ENCODE measurements around the gene SULT6B1.
"Not testable (repeated sequence)": the region's sequence is repeated elsewhere in the genome, so short reads cannot be mapped to it uniquely, and the experiment has no call there.

SULT6B1 gene

DNA sequence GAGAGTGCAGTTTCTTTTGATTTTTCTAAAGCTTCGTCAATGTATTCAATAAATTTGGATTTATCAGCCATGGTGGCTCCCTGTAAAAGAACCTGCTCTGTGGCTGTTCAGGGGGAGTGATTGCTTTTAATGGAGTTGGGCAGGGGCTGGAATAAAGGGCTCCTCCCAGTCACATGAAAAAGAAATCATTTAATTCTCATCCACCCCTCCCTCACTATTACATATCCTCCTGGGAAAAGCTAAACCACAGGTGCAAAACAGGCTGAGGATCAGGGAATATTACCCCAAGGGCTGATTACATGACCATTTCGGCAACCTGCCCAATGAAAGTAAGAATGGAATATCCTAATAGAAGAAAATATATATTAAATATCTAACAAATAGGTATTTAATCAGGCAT, at the start of gene SULT6B1:
SULT6B1 (minus strand) TSS at position 101 of the 400 bp plus-strand sequence; CDS start at position 71, 30 bp downstream.
- DNase-seq: no peak

GRCh38 chr2:37232131-37232933, 43.9 kb upstream of the SULT6B1 start:
- no peak for DNase-seq

GRCh38 chr2:37231241-37232130, 43.0 kb upstream of the SULT6B1 start, which contains the start of the genes CEBPZ and NDUFAF7:
TSS of gene CEBPZ (minus strand) at chr2:37231596. CDS start at chr2:37231567, 29 bp downstream.
TSS of gene NDUFAF7 (plus strand) at chr2:37231658. CDS start at chr2:37231706, 48 bp downstream.
- DNase-seq: peak; percentile 78

DNA sequence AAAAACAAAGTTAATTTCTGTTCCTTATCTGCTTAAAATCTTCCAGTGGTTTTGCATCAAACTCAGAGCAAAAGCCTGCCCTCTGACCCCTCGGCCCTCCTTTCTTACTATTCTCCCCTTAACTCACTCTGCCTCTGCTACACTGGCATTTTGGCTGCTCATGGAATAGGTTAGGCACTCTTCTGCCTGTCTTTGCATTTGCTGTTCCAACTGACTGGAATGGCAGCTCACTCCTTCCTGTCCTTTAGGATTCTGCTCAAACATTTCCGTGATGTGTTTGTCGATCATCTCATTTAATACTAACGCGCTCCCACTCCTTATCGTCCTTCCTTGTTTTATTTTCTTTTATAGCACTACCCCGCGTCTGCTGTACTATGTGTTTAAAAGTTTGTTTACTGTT, 42.1 kb upstream of the SULT6B1 start:
- DNase-seq: no peak

GRCh38 chr2:37228788-37229187, 40.3 kb upstream of the SULT6B1 start:
- DNase-seq: no peak

DNA sequence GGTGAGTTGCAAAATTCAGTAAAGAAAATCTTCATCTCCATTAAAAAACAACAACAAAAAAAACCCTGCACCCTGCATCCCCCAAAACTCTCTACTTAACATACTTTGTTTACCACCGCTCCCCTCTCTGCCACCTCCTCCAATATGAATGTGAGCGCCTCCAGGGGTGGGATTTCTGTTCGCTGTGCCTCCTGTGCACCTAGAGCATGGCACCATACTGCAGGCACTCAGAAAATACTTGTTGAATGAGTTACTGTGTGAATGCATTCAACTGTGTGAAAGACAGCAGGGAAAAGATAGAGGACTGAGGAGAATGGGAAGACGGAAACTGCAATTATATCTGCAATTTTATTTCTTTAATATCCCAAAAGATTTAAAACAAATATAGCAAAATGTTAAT, 38.4 kb upstream of the SULT6B1 start:
- DNase-seq: no peak

- DNase-seq: not testable (repeated sequence)
These were observed 36.7 kb upstream of the SULT6B1 start for GRCh38 chr2:37225129-37225528.

DNA sequence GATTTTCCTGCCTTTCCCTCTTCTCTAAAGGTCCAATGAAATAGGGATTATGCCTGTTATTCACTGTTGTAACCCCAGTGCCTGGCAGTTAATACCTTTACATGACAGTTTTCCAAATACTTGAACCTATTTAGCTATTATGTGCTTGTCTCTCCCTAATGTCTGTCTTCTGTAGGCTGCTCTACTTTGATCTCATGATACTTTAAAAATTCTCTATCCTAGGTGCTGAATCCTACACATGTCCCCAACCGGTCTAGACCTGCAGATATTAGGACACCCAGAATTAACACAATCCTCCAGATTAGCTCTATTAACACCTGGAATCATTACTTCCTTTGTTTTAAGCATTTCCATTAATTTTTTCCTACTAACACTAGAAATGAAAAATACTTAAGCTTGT, 35.6 kb upstream of the SULT6B1 start:
- no peak for DNase-seq

- DNase-seq: no peak
These were observed 34.7 kb upstream of the SULT6B1 start for GRCh38 chr2:37223131-37223530.

DNA sequence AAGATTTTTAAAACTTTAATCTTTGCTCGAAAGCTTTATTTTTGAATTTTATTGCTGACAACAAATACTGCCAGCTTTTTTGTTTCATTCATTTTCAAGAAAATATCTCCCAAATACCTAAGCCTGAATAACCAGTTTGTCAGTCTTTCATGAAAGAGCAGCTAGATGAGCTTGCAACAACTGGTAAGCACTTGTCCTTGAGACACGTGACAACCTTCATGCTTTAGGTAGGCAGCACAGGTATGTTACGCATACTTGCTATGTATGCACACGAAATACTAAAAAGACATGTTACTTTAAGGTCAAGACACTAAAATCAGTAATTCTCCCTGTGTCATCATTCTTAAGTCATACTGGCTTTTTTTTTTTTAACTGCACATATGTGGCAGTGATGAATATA, 30.6 kb upstream of the SULT6B1 start:
- DNase-seq: no peak

- no peak for DNase-seq
These were observed 26.8 kb upstream of the SULT6B1 start for GRCh38 chr2:37215250-37215649.

GRCh38 chr2:37211939-37212338, 23.5 kb upstream of the SULT6B1 start:
- no peak for DNase-seq

DNA sequence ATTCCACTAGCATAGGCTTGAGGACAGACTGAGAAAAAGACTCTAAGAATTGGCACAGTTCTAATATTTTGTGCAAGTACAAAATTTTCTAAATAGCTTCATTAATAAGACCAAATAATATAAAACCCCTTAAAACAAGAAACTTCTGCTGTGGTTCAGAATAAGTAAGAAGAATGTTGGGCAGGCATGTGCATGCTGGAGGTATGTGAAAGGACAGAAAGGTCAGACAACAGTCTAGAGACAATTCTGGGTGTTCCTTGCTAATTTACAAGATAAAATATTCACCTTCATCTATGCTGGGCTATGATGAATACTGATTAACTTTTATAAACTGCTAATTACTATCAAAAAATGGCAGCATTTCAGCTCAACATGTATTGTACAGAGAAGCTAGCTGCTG, 22.7 kb upstream of the SULT6B1 start:
- no peak for DNase-seq

DNA sequence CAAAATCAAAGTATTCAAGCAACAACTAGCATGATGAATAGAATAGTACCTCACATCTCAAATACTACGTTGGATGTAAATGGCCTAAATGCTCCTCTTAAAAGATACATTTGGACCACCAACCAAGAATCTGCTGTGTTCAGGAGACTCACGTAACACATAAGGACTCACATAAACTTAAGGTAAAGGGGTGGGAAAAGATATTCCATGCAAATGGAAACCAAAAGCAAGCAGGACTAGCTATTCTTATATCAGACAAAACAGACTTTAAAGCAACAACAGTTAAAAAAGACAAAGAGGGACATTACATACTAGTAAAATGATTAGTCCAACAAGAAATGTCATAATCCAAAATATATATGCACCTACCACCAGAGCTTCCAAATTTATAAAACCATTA, 18.3 kb upstream of the SULT6B1 start:
- DNase-seq: not testable (repeated sequence)

DNA sequence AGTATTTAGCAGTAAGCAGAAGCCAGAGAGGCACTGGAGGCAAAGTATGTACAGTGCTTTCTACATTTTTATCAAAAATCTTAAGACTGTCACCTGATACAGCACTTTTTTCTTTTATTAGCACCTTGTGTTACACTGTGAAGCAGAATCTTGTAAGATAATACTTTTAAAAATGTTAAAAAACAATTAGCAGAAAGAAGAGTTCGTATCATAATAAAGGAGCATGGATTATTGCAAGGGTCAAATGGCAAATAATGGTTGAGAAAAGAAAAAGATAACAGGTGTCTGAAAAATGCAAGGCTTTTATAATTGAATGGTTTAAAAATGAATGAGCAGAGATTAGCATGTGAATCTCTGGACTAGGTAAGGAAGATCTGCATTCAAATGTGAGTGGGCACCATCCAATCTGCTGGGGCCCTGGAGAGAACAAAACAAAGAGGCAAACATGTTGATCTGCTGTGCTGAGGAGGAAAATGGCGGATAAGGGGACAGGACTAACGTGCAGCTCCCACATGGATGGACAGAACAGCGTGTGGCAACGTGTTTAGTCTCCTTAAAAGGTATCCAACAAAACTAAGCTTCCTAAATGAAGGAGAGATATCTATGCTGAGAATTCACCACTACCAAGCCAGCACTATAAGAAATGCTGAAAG, 17.3 kb upstream of the SULT6B1 start:
- no peak for DNase-seq

- DNase-seq: not testable (repeated sequence)
These were observed 16.7 kb upstream of the SULT6B1 start for GRCh38 chr2:37205071-37205661.

DNA sequence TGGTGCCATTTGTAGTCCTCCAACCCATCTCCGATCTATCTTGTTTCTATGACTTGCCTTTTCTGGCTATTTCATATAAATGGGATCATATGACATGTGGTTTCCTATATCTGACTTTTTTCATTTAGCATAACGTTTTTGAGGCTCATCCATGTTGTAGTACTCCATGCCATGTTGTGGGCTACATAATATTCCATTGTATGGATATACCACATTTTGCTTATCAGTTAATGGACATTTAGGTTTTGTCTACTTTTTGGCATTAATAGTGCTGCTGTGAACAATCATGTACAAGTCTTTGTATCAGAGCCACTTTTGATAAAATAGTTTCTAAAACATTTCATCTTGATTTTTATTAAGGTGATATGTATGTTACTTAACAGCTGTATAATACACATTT, 15.2 kb upstream of the SULT6B1 start:
- DNase-seq: no peak

DNA sequence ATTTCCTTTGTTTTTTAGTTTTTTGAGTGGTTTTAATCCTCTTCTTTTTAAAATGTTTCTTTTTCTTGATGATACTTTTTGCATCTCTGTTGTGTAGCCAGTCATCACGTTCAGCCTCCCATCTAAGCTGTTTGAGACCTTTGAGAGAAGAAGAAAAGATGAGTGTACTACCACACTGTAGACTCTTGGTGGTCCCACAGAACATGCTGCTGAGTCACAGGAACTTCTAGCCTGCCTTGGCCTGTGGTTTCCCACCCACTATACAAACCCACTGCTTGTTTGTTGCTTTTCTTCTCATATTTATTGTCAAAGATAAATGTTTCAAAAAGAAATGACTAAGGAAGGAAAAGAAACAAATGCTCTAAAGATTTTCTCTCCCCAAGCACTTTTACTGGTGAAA, 13.3 kb upstream of the SULT6B1 start:
- DNase-seq: peak; percentile 0

- no peak for DNase-seq
These were observed 12.7 kb upstream of the SULT6B1 start for GRCh38 chr2:37201208-37201607.

- DNase-seq: no peak
These were observed 10.2 kb upstream of the SULT6B1 start for GRCh38 chr2:37198681-37199065.

GRCh38 chr2:37196320-37197195, 8.1 kb upstream of the SULT6B1 start, which contains the start of gene CEBPZOS:
TSS of gene CEBPZOS (plus strand) at chr2:37196496. CDS start at chr2:37199705, 3,209 bp downstream.
- DNase-seq: peak; percentile 69
